Measurements from ENCODE around the gene PRKCQ. TPM values are rescaled to one million over a fixed set of nuclear protein-coding genes. Genes with fewer than 3 reads are reported as not detected.

PRKCQ gene
- polyA plus RNA-seq, 1 donor (not counting 4 experiments of a cell fraction or from before 2014, with no cell fraction given), result 7.5 TPM

- FAIRE-seq (no peak), DNase-seq (ENCODE audit: low read depth, low spot score) (no peak)
- Histone ChIP-seq H3K9ac (ENCODE audit: control insufficient read depth, extremely low read depth, insufficient read depth, low read length) (no peak overlapping the region), H3K36me3 (ENCODE audit: control insufficient read depth in 2 of 2, extremely low read depth in 1 of 2, insufficient read depth in 2 of 2, low read length in 2 of 2) (no peaks in the 10 kb centered on the region), H3K27ac (ENCODE audit: control insufficient read depth, insufficient read depth, low read length) (no peak overlapping the region), H4K20me1 (ENCODE audit: control insufficient read depth, extremely low read depth, insufficient read depth, low read length) (no peaks in the 10 kb centered on the region), H3K4me3 (ENCODE audit: control insufficient read depth in 2 of 3, extremely low read depth in 1 of 3, insufficient read depth in 2 of 3, low read depth in 1 of 3, low read length in 3 of 3) (no peak overlapping the region), H2AFZ (ENCODE audit: control insufficient read depth, low read length) (no peak overlapping the region), H3K79me2 (ENCODE audit: control insufficient read depth, insufficient read depth, low read length) (no peaks in the 10 kb centered on the region), H3K4me2 (ENCODE audit: control insufficient read depth, extremely low read depth, insufficient read depth, low read depth, low read length) (no peak overlapping the region), H3K4me1 (ENCODE audit: control insufficient read depth, extremely low read depth, insufficient read depth, low read length) (peaks cover 33% of the 10 kb centered on the region), H3K9me1 (ENCODE audit: control insufficient read depth, extremely low read depth, insufficient read depth, low read length) (no peaks in the 10 kb centered on the region), H3K27me3 (ENCODE audit: control insufficient read depth, extremely low read depth, insufficient read depth, low read length) (no peaks in the 10 kb centered on the region), H3K9me3 (ENCODE audit: control insufficient read depth, low read depth, low read length) (no peaks in the 10 kb centered on the region)
- dilution Hi-C loops (cut with MboI; ENCODE audit: extremely low pct_ligation_motif_present, low sequenced_read_pairs), result no loop called here
- no peak for TF ChIP-seq EZH2 (IDR thresholded peaks at IDR 0.05; ENCODE audit: low read length)
- TF ChIP-seq CTCF (optimal IDR thresholded peaks at IDR 0.05 in 1 of 3, IDR thresholded peaks at IDR 0.05 in 1 of 3, conservative IDR thresholded peaks at IDR 0.05 in 1 of 3; ENCODE audit: extremely low read depth in 1 of 3, insufficient read depth in 2 of 3, low read length in 3 of 3), result no peak
Observed at GRCh38 chr10:6505300-6505699, 74.8 kb downstream of the PRKCQ start.

- Histone ChIP-seq H3K4me3 (ENCODE audit: control insufficient read depth in 2 of 3, extremely low read depth in 1 of 3, insufficient read depth in 2 of 3, low read depth in 1 of 3, low read length in 3 of 3) (no peak overlapping the region), H3K9ac (ENCODE audit: control insufficient read depth, extremely low read depth, insufficient read depth, low read length) (no peak overlapping the region), H3K36me3 (ENCODE audit: control insufficient read depth in 2 of 2, extremely low read depth in 1 of 2, insufficient read depth in 2 of 2, low read length in 2 of 2) (no peaks in the 10 kb centered on the region), H3K27me3 (ENCODE audit: control insufficient read depth, extremely low read depth, insufficient read depth, low read length) (no peaks in the 10 kb centered on the region), H3K9me1 (ENCODE audit: control insufficient read depth, extremely low read depth, insufficient read depth, low read length) (no peaks in the 10 kb centered on the region), H3K79me2 (ENCODE audit: control insufficient read depth, insufficient read depth, low read length) (no peaks in the 10 kb centered on the region), H4K20me1 (ENCODE audit: control insufficient read depth, extremely low read depth, insufficient read depth, low read length) (no peaks in the 10 kb centered on the region), H2AFZ (ENCODE audit: control insufficient read depth, low read length) (no peak overlapping the region), H3K27ac (ENCODE audit: control insufficient read depth, insufficient read depth, low read length) (no peak overlapping the region), H3K4me2 (ENCODE audit: control insufficient read depth, extremely low read depth, insufficient read depth, low read depth, low read length) (peak overlapping the region; percentile 18), H3K9me3 (ENCODE audit: control insufficient read depth, low read depth, low read length) (no peaks in the 10 kb centered on the region), H3K4me1 (ENCODE audit: control insufficient read depth, extremely low read depth, insufficient read depth, low read length) (peaks cover 33% of the 10 kb centered on the region)
- dilution Hi-C loops (cut with MboI; ENCODE audit: extremely low pct_ligation_motif_present, low sequenced_read_pairs), result no loop called here
- TF ChIP-seq CTCF (optimal IDR thresholded peaks at IDR 0.05 in 1 of 3, IDR thresholded peaks at IDR 0.05 in 1 of 3, conservative IDR thresholded peaks at IDR 0.05 in 1 of 3; ENCODE audit: extremely low read depth in 1 of 3, insufficient read depth in 2 of 3, low read length in 3 of 3), result no peak
- no peak for TF ChIP-seq EZH2 (IDR thresholded peaks at IDR 0.05; ENCODE audit: low read length)
- FAIRE-seq, result no peak
- DNase-seq (ENCODE audit: low read depth, low spot score), result no peak
Observed at GRCh38 chr10:6504296-6504695, 75.8 kb downstream of the PRKCQ start.

Data from keratinocyte (primary cell).